ENCODE data around the gene IREB2.
"Not testable (repeated sequence)": the region's sequence is repeated elsewhere in the genome, so short reads cannot be mapped to it uniquely, and the experiment has no call there.

IREB2 gene

DNA sequence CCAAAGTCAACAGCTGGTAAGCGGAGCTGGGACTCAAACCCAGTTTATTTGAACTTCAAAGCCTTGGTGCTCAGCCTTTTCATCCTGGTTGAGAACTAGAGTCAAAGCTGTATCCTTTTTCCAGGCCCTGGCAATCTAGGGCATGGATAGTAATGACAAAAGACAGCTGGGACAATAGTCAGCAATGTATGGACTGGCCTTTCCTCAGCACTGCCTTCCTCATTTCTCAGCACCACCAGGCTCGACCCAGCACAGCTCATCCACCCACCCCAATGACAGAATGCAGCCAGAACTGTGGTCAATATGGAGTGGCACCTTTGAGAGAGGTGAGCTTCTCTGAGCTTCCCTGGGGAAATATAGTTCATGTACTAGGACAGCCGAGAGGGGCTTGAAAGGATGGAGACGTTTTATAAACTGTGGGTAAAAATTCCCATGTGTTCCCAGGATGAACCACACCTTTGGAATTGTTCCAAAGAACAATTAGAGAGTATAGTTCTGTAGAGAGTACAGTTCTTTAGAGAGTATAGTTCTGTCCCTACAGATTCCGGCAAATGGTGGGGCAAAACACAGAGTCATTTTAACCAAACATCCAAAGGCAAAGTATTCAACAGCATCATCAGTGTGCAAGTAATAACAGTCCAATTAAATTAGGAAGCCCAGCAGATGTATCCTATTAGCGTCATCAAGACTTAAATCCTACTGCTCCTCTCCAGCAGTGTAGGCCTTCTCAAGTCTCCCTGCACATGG, 30.2 kb upstream of the IREB2 start:
- no peak for DNase-seq (ENCODE audit: low read depth in 2 of 2)

DNA sequence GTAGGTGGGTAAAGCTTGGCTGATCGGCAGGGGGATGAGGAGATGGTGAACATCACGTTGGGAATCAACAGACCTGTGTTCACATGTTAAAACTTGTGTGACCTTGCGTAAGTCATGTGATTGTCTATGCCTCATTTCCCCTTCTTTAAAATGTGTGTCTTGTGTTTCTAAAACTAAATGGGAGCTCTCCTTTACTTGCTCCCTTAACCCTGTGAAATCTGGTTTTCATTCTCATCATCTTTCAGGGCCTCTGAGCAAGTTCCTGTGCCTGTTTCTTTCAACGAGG, 29.7 kb upstream of the IREB2 start:
- DNase-seq (ENCODE audit: low read depth in 2 of 2), result no peak

DNA sequence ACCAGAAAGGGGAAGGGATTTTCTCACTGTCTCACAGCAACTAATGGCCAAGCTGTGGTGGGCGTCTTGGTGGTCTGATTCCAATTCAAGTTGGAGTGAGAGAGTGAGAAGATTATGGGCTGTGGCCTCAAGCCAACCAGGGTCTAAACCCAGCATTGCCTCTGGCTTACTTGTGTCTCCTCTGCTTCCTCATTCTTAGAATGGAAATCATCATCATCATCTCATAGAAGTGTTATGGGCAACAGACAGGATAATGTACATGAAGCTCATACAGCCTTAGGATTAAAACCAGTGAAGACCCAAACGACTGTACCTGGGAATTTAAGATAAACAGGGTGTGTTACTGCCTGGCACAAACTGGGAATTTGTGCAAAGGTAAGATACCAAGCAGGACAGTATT, 29.1 kb upstream of the IREB2 start:
- DNase-seq (ENCODE audit: low read depth in 2 of 2), result no peak

DNA sequence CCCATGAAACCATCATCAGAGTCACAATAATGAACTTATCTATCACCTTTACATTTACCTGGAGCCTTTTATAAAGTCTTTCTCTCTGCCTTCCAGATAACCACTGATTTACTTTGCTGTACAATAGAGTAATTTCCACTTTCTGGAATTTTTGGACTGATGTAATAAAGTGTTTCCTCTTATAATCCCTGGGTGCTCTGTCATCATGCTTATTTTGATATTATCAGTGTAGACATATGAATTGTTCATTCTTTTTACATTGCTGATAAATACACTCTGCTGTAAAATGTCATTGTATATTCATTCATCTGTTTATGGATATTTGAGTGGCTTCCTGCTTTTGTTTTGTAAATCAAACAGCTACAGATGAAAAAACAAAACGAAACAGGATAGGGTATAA, 27.0 kb upstream of the IREB2 start:
- DNase-seq (ENCODE audit: low read depth in 2 of 2), result no peak

DNA sequence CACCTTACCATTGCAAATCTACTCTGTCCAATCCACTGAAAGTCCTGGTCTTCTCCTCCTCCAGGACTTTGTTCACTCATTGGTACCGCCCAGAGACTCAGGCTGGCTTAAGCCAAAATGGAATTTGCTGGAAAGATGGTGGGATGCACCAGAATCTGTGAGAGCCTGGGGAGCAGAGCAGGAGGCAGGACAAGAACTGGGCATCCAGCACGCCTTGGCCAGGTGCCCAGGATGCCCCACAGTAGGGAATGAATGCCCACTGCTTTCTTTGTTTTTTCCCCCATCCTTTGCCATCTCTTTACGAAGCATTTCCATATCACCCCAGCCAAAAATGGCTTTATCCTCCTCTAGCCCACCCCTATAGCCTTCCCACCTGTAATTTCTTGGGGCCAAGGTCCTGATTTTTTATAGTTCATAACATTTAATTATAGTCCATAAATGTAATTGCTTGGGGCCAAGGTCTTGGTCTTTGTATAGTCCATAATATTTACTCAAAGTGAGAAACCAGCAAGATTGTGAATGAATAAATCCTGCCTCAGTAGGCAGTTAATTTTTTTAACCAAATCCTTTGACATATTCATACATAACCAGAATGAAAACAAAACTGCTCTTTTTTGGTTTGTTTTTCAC, 23.3 kb upstream of the IREB2 start:
- DNase-seq (ENCODE audit: low read depth in 2 of 2), result no peak

DNA sequence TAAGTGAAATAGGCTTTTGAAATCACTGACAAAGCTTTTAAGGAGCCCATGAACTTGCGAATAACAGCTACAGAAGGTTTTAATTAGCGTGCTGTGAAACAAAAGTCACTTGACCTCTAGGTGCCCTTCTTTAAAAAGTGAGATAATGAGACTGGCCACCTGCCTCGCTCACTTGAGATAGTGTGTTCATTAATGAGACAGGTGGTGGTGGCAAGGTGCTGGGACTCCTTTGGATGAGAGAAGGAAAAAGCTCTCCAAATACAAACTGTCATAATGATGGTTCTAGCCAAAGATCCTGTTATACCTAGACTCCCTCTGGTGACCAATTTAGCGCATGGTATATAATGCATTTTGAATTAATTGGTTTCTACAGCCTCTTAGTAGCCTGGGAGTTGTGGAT, 22.7 kb upstream of the IREB2 start:
- no peak for DNase-seq (ENCODE audit: low read depth in 2 of 2)

DNA sequence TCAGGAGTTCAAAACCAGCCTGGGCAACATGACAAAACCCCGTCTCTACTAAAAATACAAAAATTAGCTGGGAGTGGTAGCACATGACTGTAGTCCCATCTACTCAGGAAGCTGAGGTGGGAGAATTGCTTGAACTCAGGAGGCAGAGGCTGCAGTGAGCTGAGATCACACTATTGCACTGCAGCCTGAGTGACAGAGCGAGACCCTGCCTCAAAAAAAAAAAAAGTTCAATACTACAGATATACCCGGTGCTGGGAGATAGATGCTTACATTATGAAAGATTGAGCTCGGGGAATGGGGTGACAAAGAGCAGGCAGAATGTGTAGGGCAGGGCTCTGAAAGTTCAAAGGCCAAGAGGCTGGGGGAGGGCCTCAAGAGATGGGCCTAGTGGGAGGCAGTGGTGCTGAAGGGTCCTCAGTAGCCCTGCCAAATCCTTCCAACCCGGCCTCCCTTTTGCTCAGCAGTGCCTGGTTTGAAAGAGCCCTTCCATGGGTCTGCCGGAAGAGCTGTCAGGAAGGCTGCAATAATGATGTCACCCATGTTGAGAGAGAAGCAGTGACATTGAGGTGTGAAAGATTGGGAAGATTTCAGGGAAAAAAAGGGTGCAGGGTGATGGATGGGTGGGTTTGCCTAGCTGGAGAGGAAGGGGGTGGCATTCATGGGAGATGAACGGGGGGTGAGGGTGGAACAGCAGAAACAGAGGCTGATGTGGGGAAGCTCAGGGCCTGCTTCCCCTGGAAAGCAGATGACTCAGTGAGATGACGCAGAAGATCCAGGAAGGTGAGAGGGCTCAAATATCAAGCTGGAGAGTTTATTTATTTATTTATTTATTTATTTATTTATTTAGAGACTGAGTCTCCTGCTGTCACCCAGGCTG, 20.0 kb upstream of the IREB2 start:
- DNase-seq (ENCODE audit: low read depth in 2 of 2), result no peak

DNA sequence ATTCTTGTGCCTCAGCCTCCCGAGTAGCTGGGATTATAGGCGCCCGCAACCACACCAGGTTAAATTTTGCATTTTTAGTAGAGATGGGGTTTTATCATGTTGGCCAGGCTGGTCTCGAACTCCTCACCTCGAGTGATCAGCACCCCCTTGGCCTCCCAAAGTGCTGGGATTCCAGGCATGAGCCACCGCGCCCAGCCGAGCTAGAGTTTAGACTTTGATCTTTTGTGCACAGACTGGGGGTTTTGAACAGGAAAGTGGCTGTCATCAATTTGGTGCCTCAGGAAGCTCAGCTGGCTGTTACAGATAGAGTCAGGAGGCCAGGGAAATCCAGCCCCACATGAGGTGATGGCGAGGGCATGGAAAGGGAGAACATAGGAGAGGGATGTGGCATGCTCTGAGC, 19.3 kb upstream of the IREB2 start:
- DNase-seq (ENCODE audit: low read depth in 2 of 2), result no peak

DNA sequence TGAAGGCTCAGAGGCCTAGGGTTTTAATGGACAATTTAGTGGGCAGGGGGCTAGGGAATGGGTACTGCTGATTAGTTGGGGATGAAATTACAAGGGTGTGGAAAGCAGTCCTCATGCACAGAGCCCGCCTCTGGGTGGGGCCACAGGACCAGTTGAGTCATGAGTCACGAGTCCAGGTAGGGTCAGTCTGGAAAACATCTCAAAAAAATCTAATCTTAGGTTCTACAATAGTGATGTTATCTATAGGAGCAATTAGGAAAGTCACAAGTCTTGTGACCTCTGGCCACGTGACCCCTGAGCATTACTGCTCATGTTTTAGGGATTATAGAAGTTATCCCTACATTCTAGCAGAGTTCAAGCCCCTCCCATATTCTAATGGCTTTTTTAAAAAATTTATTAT, 18.6 kb upstream of the IREB2 start:
- no peak for DNase-seq (ENCODE audit: low read depth in 2 of 2)

DNA sequence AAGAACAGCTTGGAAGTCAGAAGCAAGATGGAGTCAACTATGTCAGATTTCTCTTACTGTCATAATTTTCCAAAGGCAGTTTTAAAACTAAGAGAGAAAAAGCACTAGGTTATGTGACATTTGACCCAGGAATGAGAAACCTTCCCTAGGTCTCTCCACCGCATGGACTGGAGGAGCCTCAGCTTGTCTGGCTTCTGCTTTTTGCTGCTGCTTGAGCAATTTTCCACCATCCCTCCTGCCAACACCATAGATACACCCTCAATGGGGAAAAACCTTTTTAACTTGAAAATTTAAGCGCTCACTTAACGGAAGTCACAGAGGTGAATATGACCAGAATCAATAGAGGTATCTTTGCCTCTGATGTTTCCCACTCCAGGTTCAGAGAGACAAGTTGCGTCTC, 17.8 kb upstream of the IREB2 start:
- no peak for DNase-seq (ENCODE audit: low read depth in 2 of 2)

DNA sequence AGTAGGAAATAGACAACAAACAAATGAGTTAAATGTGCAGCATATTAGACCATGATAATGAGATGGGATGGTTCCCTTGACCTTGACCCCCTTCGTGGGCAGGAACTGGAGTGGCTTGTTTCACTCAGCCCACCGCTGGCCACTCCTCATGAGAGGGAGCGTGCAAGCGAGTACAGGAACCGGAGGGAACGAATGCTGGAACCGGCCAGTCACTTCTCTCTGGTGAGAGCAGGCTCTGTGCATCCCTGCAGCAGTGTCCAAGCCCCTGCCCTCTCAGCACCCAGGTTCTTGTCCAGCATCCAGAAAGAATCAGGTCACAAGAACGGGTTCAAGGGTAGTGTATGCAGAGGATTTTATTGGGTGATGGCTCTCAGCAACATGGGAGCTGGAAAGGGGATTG, 17.2 kb upstream of the IREB2 start:
- DNase-seq (ENCODE audit: low read depth in 2 of 2), result no peak

DNA sequence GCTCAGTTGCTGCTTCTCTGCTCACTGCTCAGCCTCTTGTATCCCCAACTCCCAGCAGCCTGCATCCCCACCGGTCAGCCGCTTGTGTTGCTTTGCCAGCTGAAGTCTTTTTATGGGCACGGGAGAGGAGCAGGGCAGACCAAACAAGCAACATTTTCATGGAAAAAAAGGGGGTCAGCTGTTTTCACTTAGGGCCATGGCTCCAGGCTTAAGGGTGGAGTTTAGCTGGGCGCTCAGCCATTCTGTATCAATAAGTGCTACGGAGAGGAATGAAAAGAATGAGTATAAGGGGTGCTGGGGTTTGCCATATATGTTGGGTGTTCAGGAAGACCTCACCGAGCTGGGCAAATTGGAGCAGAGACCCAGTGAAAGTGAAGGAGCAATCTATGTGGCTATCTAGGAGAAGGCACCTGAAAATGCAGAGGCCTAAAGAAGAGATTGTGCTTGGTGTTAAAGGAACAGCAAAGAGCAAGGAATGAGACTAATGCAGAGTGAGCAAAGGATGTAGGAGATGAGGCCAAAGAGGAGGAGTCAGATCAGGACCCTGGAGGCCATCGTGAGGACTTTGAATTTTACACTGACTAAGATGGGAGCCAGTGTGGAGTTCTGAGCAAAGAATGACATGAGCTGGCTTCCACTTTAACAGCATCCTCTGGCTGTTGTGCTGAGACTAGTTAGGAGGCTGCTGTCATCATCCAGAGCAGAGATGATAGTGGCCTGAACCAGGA, 16.6 kb upstream of the IREB2 start:
- DNase-seq (ENCODE audit: low read depth in 2 of 2), result no peak

DNA sequence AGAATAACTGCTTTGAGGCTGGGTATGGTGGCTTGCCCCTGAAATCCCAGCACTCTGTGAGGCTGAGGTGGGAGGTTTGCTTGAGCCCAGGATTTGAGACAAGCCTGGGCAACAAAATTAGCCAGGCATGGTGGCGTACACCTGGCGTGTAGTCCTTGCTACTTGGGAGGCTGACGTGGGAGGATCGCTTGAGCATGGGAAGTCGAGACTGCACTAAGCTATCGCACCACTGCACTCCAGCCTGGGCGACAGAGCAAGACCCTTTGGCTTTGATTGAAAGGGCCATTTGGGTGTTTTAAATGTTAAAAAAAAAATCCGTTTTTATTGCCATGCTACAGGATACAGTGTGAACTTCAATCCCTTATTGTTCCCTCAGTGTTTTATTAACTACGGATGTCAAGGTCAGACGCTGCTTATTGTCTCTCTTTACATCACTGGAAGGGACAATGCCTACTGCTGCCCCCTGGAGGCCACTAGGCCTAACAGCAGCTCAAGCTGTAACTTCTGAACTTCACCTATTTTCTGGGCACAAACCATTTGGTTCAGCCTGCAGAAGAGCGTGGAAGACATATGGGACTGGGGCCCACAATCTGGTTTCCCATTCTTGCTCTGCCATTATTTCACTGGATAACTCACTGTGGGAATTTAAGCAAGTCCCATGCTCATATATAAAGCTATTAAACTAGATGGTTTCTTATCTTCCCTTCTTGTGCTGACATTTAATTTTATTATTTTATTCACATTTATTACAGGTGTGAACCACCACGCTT, 15.3 kb upstream of the IREB2 start:
- peak; percentile 53 to 55 for DNase-seq (ENCODE audit: low read depth in 2 of 2)

DNA sequence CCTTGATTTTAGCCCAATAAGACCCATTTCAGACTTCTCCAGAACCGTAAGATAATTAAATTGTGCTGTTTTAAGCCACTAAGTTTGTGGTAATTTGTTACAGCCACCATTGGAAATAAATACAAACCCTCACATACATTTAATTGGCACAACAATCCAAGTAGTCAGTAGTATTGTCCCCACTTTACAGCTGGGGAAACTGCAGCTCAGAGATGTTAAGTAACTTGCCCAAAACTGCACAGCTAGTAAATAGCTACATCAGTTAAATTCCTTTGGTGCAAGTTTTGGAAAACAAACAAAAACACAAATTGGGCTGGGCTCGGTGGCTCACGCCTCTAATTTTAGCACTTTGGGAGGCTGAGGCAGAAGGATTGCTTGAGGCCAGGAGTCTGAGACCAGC, 13.3 kb upstream of the IREB2 start:
- DNase-seq (ENCODE audit: low read depth in 2 of 2), result no peak

DNA sequence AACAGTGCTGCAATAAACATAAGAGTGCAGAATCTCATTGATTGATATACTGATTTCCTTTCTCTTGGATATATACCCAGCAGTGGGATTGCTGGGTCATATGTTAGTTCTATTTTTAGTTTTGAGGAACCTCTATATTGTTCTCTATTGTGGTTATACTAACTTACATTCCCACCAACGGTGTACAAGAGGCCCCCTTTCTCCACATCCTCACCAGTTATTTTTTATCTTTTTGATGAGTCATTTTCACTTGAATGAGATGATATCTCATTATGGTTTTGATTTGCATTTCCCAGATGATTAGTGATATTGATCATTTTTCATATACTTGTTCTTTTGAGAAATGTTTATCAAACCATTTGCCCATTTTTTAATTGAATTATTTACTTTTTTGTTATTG, 12.4 kb upstream of the IREB2 start:
- no peak for DNase-seq (ENCODE audit: low read depth in 2 of 2)

DNA sequence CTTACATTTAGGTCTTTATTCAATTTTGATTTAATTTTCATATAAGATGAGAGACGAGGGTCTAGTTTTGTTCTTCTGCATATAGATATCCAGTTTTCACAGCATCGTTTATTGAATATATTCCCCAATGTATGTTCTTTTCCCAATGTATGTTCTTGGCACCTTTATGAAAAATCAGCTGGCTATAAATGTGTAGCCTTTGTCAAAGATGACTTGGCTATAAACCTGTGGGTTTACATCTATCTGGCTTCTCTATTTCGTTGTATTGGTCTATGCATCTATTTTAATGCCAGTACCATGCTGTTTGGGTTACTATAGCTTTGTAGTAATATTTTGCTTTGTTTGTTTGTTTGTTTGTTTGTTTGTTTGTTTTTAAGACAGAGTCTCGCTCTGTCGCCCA, 11.7 kb upstream of the IREB2 start:
- DNase-seq (ENCODE audit: low read depth in 2 of 2), result no peak

DNA sequence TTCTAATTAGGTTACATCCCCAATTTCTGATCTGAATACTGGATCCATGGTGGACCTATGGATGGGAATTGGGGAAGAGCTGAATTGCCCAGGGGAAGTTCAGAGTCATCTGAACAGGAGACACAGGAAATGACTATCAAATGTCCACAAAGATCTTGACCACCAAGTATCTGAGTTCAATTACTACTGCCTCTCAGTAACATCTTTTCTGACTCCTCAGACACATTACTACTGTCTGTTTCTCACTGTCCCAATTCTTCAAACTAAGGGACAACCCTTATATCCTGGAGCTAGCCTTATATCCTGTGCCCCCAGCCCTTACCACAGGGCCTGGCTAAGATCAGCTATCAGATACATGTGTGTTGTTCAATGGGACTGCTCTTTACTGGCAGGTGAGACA, 10.1 kb upstream of the IREB2 start:
- DNase-seq (ENCODE audit: low read depth in 2 of 2), result no peak

DNA sequence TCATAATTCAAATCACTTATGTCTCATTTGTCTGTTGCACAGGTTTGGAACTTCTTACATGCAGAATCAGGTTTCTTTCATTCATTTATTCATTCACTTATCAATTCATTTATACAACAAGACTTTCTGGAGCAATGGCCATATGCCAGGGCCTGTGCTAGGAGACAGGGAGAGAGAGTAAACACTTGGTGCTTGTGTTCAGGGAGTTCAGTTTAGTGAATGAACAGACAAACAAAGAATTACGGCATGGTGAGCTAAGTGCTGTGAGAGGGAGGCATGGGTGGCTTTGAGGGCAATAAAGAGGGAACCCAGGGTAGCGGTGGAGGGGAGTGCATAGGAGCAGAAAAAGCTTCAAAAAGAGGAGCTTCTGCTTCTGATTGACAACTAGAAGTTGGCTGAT, 8.5 kb upstream of the IREB2 start:
- DNase-seq (ENCODE audit: low read depth in 2 of 2), result no peak

DNA sequence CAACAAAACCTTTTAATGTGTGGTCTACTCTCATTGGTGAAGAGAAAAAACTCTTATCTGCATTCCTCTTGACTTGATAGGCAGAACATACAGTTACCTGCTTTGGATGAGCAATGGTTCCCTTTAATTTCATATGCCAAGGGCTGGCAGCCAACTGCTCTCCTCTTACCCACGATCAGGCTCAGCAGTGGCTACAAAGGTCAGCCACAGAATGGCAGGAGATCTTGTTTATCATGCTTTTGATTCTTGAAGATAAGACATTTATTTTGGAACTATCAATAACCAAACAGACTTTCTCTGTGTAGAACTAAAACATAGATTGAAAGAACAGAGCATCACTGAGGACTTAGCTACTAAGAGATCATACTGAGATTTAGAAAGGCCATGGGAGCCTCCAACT, 6.1 kb upstream of the IREB2 start:
- DNase-seq (ENCODE audit: low read depth in 2 of 2), result no peak

DNA sequence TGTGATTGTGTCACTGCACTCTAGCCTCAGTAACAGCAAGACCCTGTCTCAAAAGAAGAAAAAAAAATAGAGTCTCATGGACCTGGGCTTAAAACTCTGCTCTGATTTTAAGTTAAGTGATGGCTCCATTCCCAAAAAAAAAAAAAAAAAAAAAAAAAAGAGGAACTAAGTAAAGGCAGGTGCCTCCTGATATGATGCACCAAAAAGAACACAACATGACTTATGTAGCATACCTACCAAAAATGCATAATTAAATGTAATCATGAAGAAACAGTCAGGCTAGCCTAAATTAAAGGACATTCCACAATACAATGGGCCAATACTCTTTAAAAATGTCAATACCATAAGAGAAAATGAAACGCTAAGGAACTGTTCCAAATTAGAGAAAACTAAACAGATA, 5.4 kb upstream of the IREB2 start:
- no peak for DNase-seq (ENCODE audit: low read depth in 2 of 2)

DNA sequence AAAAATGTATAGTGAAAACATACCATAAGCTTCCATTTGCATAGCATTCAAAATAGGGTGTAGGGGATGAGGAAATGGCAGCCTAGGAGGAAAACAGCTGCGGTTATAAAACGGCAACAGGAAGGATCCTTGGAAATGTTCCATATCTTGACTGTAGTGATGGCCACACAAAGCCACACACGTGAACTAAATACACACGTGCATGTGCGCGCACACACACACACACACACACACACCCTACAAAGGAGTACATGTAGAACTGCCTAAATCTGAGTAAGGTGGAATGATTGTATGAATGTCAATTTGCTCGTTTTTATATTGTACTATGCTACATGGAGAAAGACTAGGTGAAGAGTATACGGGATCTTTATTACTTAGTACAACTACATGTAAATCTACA, 3.9 kb upstream of the IREB2 start:
- DNase-seq (ENCODE audit: low read depth in 2 of 2), result no peak

DNA sequence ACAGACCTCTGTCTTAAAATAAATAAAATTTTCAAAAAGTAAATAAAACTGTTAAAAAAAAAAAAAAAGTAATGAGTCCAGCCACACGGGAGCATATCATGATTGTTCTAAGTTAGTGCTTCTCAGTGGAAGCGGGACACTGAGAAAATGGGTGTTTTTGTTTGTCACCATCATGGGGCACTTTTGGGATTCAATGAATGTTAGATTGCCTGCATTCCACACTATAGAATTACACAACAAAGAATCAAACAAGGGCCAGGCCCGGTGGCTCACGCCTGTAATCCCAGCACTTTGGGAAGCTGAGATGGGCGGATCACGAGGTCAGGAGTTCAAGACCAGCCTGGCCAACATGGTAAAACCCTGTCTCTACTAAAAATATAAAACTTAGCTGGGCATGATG, 3.3 kb upstream of the IREB2 start:
- DNase-seq (ENCODE audit: low read depth in 2 of 2), result not testable (repeated sequence)

All from stimulated activated CD4-positive, alpha-beta T cell treated with anti-CD3 and anti-CD28 coated beads, Interleukin-1b, Interleukin-23, amount 100 ng/mL, for 4 hours (primary cell).